K562 (cell line): ENCODE measurements around the gene DEPP1. TPM values are rescaled to one million over a fixed set of nuclear protein-coding genes. Genes with fewer than 3 reads are reported as not detected.

Experiments used
- CBFA2T3 ChIP-seq: fragments of 450-650 bp; IDR thresholded peaks from 2 replicates; pipeline ENCODE4 v1.6.1; 2017
- ELK3 ChIP-seq: fragments of 450-650 bp; formaldehyde crosslinking; IDR thresholded peaks from 2 replicates; pipeline ENCODE4 v1.4.0; 2020; ENCODE audit warnings: mild to moderate bottlenecking
- EZH2 ChIP-seq: IDR thresholded peaks from 2 replicates; pipeline ENCODE4 v1.6.1; 2012; ENCODE audit warnings: low read depth, mild to moderate bottlenecking, inconsistent platforms, low read length, borderline replicate concordance
- HEY1 ChIP-seq: fragments of 250-450 bp; sonication (Bioruptor Pico); IDR thresholded peaks from 2 replicates; pipeline ENCODE4 v1.5.0; 2020; ENCODE audit warnings: mild to moderate bottlenecking, moderate library complexity, borderline replicate concordance
- HINFP ChIP-seq: fragments of 450-650 bp; conservative IDR thresholded peaks from 2 replicates; pipeline ENCODE4 v1.6.1; 2016; ENCODE audit warnings: missing genetic modification characterization, low read depth, mild to moderate bottlenecking, control low read depth, missing compliant biosample characterization
- KAT2B ChIP-seq: IDR thresholded peaks from one replicate; pipeline ENCODE4 v1.6.1; 2012; ENCODE audit warnings: low read depth, mild to moderate bottlenecking, control low read depth, inconsistent platforms, low read length, moderate library complexity
- MTA2 ChIP-seq: fragments of 450-650 bp; IDR thresholded peaks from 2 replicates; pipeline ENCODE4 v1.6.1; 2016; ENCODE audit warnings: low read depth
- NFXL1 ChIP-seq: fragments of 450-650 bp; formaldehyde crosslinking; IDR thresholded peaks from 2 replicates; pipeline ENCODE4 v1.4.0; 2021; ENCODE audit warnings: mild to moderate bottlenecking
- RBM14 ChIP-seq: fragments of 200-400 bp; formaldehyde crosslinking; IDR thresholded peaks from 2 replicates; pipeline ENCODE4 v1.6.1; 2018; ENCODE audit warnings: low read depth, mild to moderate bottlenecking, low read length, moderate library complexity, borderline replicate concordance; ENCODE audit not compliant: insufficient read depth
- RHOXF2B ChIP-seq: fragments of 250-450 bp; sonication (Bioruptor Pico); conservative IDR thresholded peaks from 2 replicates; pipeline ENCODE4 v1.5.1; 2021
- RUNX1 ChIP-seq: sonication (generic); IDR thresholded peaks from 2 replicates; pipeline ENCODE4 v1.6.1; 2016; ENCODE audit warnings: antibody characterized with exemption, low read depth
- SLC30A9 ChIP-seq: fragments of 250-450 bp; sonication (Bioruptor Pico); IDR thresholded peaks from 2 replicates; pipeline ENCODE4 v1.8.0; 2022; ENCODE audit warnings: mild to moderate bottlenecking, moderate library complexity
- SP1 ChIP-seq: sonication (generic); formaldehyde crosslinking; IDR thresholded peaks from 2 replicates; pipeline ENCODE4 v1.8.1; 2022; ENCODE audit warnings: mild to moderate bottlenecking, missing genetic modification reagents
- SRF ChIP-seq, 2 experiments: fragments of 250-450, 450-650 bp in 1 of 2; sonication (Bioruptor Pico) in 1 of 2; sonication (generic) in 1 of 2; formaldehyde crosslinking; IDR thresholded peaks; 2 replicates each; pipeline versions ENCODE4 v1.5.0 to v1.5.1; 2020 to 2022; ENCODE audit warnings: mild to moderate bottlenecking in 1 of 2, missing genetic modification reagents in 1 of 2
- TCF7 ChIP-seq: sonication (generic); IDR thresholded peaks from 2 replicates; pipeline ENCODE4 v1.6.1; 2016; ENCODE audit warnings: antibody characterized with exemption, borderline replicate concordance
- ZKSCAN8 ChIP-seq: fragments of 200-800 bp; sonication (Bioruptor generic); IDR thresholded peaks from 2 replicates; pipeline ENCODE4 v1.6.1; 2016; ENCODE audit warnings: missing genetic modification characterization, missing compliant biosample characterization
- ZNF518B ChIP-seq: fragments of 250-450 bp; sonication (Bioruptor Pico); IDR thresholded peaks from 2 replicates; pipeline ENCODE4 v1.5.0; 2021; ENCODE audit warnings: mild to moderate bottlenecking, moderate library complexity
- ZNF561 ChIP-seq: fragments of 450-650 bp; formaldehyde crosslinking; conservative IDR thresholded peaks from 2 replicates; pipeline ENCODE4 v1.4.0; 2020; ENCODE audit warnings: mild to moderate bottlenecking, moderate library complexity
- ZNF589 ChIP-seq: fragments of 200-800 bp; sonication (Bioruptor generic); IDR thresholded peaks from 2 replicates; pipeline ENCODE4 v1.6.1; 2016; ENCODE audit warnings: low read depth, missing genetic modification characterization, missing compliant biosample characterization
- polyA plus RNA-seq, 8 experiments: library from polyadenylated mRNA; depleted of rRNA in 4 of 8; stranded (reverse) in 5 of 8; unstranded in 3 of 8; fragments of >200 nt; fragmentation: Nextera tagmentation in 2 of 8; fragmentation: Illumina TruSeq in 1 of 8; extraction: Ambion mirVana in 2 of 8; extraction: Trizol in 1 of 8; gene quantifications; 2 replicates each; pipeline versions ENCODE4 v1.2.1 to v1.2.3, GENCODE V29; 2011 to 2014; ENCODE audit warnings: inconsistent platforms in 1 of 8, missing spikeins in 1 of 8
- total RNA-seq, 7 experiments: library from RNA; depleted of rRNA in 6 of 7; stranded (reverse); fragments of >200 nt in 6 of 7; fragmentation: Illumina TruSeq in 2 of 7; extraction: Trizol in 2 of 7; gene quantifications; 2 replicates each; pipeline versions ENCODE4 v1.2.1 to v1.2.3, GENCODE V29; 2011 to 2021; ENCODE audit warnings: low replicate concordance in 1 of 7
- TF ChIP-seq, protein P1 (sequence below): sonication (generic); formaldehyde crosslinking; IDR thresholded peaks from 2 replicates; pipeline ENCODE4 v1.8.0; 2022; ENCODE audit warnings: mild to moderate bottlenecking, missing genetic modification reagents

The DEPP1 gene
- total and polyA plus RNA-seq, 9 of the 15 experiments (the other 6 are each of a cell fraction or from before 2014, with no cell fraction given) = 0.04 to 0.54 (median 0.20) TPM; not detected in 1

DNA sequence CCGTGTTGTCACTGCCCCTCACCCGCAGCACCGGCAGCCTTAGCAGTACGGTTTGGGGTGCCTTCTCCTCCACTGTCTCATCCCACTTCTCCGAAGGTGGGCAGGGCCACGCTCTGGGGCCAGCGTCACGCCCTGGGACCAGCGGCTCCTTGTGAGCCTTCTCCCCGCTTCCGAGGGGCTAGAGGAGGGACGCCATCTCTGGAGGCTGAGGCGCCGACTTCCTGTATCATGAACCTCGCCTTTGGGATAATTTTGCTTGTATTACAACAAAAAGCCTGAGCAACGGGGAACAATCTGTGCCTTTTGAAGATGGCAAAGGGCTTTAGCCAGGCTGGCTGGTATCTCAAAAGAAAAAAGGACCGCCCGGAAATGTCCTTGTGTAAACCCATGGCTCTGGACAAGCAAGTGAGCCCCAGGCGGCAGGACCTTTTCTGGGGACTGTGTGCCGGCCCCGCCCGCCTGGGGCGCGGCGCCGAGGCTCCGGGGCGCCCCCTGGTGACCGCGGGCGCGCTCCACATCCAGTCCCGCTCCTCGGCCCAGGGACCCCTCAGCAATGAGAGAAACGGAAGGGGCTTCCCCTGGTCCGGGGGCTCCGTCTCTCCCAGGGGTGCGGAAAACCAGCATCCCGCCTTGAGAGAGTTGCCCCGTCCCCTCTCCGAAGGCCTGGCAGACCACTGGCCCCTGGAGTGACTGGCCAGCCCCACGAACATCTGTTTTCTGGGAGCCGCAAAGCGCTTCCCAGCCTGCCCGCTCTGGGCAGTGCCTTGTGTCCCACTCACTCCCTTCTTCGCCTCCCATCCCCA lies 3.8 kb downstream of the DEPP1 start (continued):
- TF ChIP-seq NFXL1 (no peak), MTA2 (no peak), ZNF518B (CRISPR knock-in tag) (no peak), ZKSCAN8 (peak; percentile 82; the same call in 1 of the 2 replicates), SP1 (no peak), RHOXF2B (CRISPR knock-in tag) (no peak), RBM14 (no peak), KAT2B (no peak), HINFP (tag) (no peak), ELK3 (CRISPR knock-in tag) (no peak), TCF7 (no peak), ZNF589 (CRISPR knock-in tag) (no peak), ZNF561 (CRISPR knock-in tag) (no peak), SLC30A9 (CRISPR knock-in tag) (no peak), RUNX1 (no peak), SRF (CRISPR knock-in tag; IDR thresholded peaks at IDR 0.05) (no peak), HEY1 (CRISPR knock-in tag) (no peak), CBFA2T3 (no peak), EZH2 (no peak)
- TF ChIP-seq, protein P1, sequence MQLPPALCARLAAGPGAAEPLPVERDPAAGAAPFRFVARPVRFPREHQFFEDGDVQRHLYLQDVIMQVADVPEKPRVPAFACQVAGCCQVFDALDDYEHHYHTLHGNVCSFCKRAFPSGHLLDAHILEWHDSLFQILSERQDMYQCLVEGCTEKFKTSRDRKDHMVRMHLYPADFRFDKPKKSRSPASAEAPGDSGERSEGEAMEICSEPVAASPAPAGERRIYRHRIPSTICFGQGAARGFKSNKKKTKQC (CRISPR knock-in tag) = no peak; the same call in 1 of the 2 replicates
